ENCODE results near the gene NRXN2.

- no peak for TF ChIP-seq CTCF (IDR thresholded peaks at IDR 0.05)
- no peak for TF ChIP-seq FOXM1 (IDR thresholded peaks at IDR 0.05; ENCODE audit: low read depth)
- TF ChIP-seq GABPA (IDR thresholded peaks at IDR 0.05; ENCODE audit: low read depth): no peak
- no peak for TF ChIP-seq POLR2AphosphoS5 (IDR thresholded peaks at IDR 0.05; ENCODE audit: low read depth, low read length)
- TF ChIP-seq EP300 (IDR thresholded peaks at IDR 0.05; ENCODE audit: borderline replicate concordance in 1 of 2, low read depth in 1 of 2, low read length in 1 of 2): no peak
- TF ChIP-seq USF1 (IDR thresholded peaks at IDR 0.05; ENCODE audit: borderline replicate concordance, low read depth): no peak
- TF ChIP-seq CHD2 (IDR thresholded peaks at IDR 0.05; ENCODE audit: low read length, partially characterized antibody): no peak
- no peak for TF ChIP-seq IRF3 (IDR thresholded peaks at IDR 0.05; ENCODE audit: low read depth, low read length)
- TF ChIP-seq USF2 (IDR thresholded peaks at IDR 0.05; ENCODE audit: borderline replicate concordance, low read depth, low read length): no peak
- no peak for TF ChIP-seq SMC3 (IDR thresholded peaks at IDR 0.05; ENCODE audit: low read depth, low read length)
- TF ChIP-seq TAF1 (IDR thresholded peaks at IDR 0.05; ENCODE audit: borderline replicate concordance, low read depth, low read length): no peak
These were observed 32.8 kb upstream of the NRXN2 start for GRCh38 chr11:64755681-64756361.
